ENCODE measurements around the gene BMPR1A.
"Not testable (repeated sequence)": the region's sequence is repeated elsewhere in the genome, so short reads cannot be mapped to it uniquely, and the experiment has no call there.

The BMPR1A gene

GRCh38 chr10:86730227-86730626, 26.2 kb upstream of the BMPR1A start:
- no peak for DNase-seq

- no peak for DNase-seq
Measured at GRCh38 chr10:86732771-86733170, 23.6 kb upstream of the BMPR1A start.

- DNase-seq: no peak
Measured at GRCh38 chr10:86733260-86733671, 23.2 kb upstream of the BMPR1A start.

GRCh38 chr10:86734207-86734988, 22.0 kb upstream of the BMPR1A start:
- DNase-seq: no peak

- not testable (repeated sequence) for DNase-seq
Measured at GRCh38 chr10:86735278-86735677, 21.1 kb upstream of the BMPR1A start.

GRCh38 chr10:86742230-86742629, 14.2 kb upstream of the BMPR1A start:
- DNase-seq: no peak

- DNase-seq: no peak
Measured at GRCh38 chr10:86744067-86744725, 12.2 kb upstream of the BMPR1A start.

- DNase-seq: no peak
Measured at GRCh38 chr10:86747796-86748581, 8.4 kb upstream of the BMPR1A start.

- DNase-seq: no peak
Measured at GRCh38 chr10:86749854-86750253, 6.6 kb upstream of the BMPR1A start.

- DNase-seq: no peak
Measured at GRCh38 chr10:86751477-86751876, 4.9 kb upstream of the BMPR1A start.

GRCh38 chr10:86752311-86752710, 4.1 kb upstream of the BMPR1A start:
- DNase-seq: no peak

GRCh38 chr10:86753051-86753450, 3.4 kb upstream of the BMPR1A start:
- DNase-seq: no peak

- DNase-seq: no peak
Measured at GRCh38 chr10:86753638-86754434, 2.6 kb upstream of the BMPR1A start.

- no peak for DNase-seq
Measured at GRCh38 chr10:86755454-86755739, 1.0 kb upstream of the BMPR1A start.

GRCh38 chr10:86755740-86756510, 494 bp upstream of the BMPR1A start:
- peak; percentile 94 for DNase-seq

- DNase-seq: peak; percentile 82
Measured at GRCh38 chr10:86757113-86757972, 924 bp downstream of the BMPR1A start.

- DNase-seq: no peak
Measured at GRCh38 chr10:86758189-86759072, 2.0 kb downstream of the BMPR1A start.

GRCh38 chr10:86759073-86759672, 2.8 kb downstream of the BMPR1A start:
- DNase-seq: no peak

GRCh38 chr10:86763404-86763803, 7.0 kb downstream of the BMPR1A start:
- no peak for DNase-seq

GRCh38 chr10:86765548-86765947, 9.1 kb downstream of the BMPR1A start:
- DNase-seq: no peak

Measured in retina (tissue), 1 donor.